NCI-H1105 (cell line): ENCODE data around the gene ZBTB4.
"Not testable (repeated sequence)": the region's sequence is repeated elsewhere in the genome, so short reads cannot be mapped to it uniquely, and the experiment has no call there.

Experiments
- DNase-seq: peaks from one replicate; lab custom pipeline; 2025; lab: John Stamatoyannopoulos, UW

ZBTB4 gene

DNA sequence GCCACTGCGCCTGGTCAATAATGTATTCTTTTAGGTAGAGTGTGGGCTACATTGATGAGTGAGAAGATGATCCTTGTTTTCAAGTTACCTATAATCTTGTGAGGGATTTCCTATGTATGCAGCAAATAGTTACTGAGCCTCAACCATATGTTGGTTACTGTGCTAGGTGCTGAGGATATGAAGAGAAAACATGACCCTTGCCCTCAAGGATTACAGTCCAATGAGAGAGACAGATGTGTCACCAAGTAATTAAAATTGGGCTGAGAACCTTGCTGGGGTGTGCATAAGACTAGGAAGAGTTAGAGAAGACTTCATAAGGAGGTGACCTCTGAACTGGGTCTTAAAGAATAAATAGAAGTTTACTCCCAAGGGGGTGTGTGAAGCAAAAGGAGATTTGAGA lies 12.2 kb upstream of the ZBTB4 start:
- DNase-seq: no peak

DNA sequence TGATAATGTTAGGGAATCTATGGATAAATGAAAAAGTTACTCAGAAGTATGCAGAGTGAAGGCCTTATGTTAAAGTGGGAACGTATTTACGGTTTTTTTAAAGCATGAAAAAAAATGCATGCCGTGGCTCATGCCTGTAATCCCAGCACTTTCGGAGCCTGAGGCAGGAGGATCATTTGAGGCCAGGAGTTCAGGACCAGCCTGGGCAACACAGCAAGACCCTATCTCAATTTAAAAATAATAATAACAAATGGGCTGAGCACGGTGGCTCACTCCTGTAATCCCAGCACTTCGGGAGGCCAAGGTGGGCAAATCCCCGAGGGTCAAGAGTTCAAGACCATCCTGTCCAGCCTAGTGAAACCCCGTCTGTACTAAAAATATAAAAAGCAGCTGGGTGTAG lies 10.7 kb upstream of the ZBTB4 start:
- DNase-seq: no peak

DNA sequence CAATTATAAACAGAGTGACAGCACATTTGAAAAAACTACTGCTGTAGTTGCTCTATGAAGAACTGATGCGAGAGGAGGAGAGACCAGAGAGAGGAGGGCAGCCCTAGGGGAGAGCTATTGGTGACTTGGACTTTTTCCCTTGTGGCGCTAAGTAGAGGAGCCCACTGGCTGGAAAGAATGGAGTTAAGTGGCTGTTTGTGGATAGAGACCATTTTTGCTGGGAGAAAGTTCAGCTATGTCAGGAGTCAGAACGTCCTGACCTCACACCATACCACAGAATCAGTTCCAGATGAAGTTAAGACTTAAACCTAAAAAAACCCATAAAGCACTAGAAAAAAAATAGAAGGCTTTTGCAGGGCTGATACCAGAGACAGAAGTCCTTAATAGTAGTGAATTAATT lies 6.8 kb upstream of the ZBTB4 start:
- DNase-seq: no peak

DNA sequence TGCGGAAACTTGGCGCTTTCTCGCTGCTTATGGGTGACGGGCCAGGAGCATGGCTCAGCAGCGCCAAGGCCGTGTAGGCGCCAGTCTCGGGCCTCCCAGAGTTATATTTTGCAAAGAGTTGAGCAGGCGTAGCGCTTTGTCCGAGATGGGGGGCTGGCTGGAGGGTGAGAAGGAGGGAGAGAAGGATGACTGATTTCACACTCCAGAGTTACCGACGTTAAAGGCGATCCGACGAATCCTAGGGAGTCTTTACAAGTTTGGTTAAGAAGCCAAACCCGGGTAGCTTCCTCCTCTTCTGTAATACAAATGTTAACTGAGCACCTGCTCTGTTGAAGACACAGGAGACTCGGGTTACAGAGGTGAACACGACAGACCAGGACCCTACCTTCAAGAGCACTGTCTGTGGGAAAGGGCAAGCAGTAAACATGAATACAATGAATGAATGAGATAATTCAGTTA lies 5.5 kb upstream of the ZBTB4 start:
- DNase-seq: no peak

DNA sequence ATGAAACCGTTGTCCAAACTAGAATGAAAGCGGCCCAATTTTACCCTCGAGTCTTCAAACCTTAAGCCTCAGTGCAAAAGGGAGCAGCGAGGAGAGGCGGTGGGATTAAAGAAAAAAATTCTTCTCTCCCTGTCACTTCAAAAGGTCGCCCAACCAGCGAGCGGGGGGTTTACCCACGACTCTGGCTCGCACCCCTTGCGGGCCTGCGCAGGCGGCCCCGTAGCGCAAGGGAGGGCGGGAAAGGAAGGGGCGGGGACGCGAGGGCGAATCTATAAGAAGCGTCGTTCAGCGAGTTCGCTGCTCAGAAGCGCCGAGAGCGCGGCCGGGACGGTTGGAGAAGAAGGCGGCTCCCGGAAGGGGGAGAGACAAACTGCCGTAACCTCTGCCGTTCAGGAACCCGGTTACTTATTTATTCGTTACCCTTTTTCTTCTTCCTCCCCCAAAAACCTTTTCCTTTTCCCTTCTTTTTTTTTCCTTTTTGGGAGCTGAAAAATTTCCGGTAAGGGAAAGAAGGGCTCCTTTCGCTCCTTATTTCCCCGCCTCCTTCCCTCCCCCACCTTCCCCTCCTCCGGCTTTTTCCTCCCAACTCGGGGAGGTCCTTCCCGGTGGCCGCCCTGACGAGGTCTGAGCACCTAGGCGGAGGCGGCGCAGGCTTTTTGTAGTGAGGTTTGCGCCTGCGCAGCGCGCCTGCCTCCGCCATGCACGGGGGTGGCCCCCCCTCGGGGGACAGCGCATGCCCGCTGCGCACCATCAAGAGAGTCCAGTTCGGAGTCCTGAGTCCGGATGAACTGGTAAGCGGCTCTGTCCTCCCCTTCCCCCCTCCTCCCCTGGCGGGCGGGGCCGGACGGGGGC lies 4.9 kb upstream of the ZBTB4 start, which contains the start of gene POLR2A:
TSS of gene POLR2A (plus strand) at position 300 of the 852 bp plus-strand sequence.
- peak; percentile 97 for DNase-seq

DNA sequence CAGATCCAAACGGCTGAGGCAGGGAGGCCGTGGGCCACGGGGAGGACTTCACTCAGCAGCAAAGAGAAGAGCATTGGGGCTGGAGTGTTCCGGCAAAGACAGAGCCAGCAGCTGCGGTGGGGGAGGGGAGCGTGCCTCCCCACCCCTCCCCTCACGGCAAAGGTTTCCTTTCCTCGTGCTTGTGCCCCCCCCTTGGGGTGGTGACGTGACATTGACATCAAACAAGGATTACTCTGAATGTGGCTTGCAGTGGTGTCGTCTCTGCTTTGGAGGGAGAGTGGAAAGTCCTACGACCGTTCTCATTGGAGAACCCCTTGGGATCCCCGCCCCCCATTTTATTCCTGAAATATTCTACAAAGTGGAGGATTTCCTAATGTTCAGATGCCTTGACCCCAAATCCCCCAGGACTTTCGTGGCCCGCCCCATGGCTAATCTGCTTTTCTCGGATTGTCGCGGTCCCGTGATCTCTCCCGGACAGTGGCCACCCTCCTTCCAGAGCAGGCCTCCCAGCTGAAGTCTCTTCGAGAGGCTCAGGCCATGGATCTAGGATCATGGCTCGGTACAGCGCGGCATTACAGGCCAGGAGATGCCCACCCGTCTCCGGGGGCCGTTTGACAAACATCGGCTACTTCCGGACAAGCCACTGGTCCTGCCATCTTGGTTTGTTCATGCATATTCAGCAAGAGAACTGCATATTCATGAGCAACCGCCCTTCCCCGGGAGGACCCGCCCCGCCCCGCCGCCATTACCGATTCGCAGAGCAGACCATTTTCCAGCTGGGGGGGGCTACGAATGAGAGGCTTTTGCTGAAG lies 4.0 kb upstream of the ZBTB4 start:
- DNase-seq: peak; percentile 92

DNA sequence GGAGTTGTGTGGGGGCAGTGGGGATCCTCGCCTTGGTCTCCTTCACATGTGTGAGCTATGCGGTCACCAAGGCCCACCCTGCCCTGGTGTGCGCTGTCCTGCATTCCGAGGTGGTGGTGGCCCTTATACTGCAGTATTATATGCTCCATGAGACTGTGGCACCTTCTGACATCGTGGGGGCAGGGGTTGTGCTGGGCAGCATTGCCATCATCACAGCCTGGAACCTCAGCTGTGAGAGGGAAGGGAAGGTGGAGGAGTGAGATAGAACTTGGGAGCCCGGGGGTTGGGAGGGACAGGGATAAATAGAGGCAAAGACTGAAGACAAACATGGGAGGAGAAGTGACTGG lies 3.3 kb upstream of the ZBTB4 start:
- not testable (repeated sequence) for DNase-seq

DNA sequence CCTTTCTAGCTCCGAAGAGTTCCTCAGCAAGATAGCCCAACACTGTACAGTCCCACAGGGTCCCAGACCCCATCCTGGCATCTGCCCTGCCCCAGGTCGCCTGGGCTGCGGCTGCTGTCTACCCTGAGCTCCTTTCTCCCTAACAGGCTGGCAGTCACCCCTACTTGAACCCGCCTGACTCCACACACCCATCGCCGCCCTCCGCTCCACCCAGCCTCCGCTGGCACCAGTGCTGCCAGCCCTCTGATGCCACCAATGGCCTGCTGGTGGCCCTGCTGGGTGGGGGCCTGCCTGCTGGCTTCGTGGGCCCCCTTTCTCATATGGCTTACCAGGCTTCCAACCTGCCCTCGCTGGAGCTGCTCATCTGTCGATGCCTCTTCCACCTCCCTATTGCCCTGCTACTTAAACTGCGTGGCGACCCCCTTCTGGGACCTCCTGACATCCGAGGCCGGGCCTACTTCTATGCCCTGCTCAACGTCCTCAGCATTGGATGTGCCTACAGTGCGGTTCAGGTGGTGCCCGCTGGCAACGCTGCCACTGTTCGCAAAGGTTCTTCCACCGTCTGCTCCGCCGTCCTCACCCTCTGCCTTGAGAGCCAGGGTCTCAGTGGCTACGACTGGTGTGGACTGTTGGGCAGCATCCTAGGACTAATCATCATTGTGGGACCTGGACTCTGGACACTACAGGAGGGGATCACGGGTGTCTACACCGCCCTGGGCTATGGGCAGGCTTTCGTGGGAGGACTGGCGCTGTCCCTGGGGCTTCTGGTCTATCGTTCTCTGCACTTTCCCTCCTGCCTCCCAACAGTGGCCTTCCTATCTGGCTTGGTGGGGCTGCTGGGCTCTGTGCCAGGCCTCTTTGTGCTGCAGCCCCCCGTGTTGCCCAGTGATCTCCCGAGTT lies 2.7 kb upstream of the ZBTB4 start:
- DNase-seq: not testable (repeated sequence)

DNA sequence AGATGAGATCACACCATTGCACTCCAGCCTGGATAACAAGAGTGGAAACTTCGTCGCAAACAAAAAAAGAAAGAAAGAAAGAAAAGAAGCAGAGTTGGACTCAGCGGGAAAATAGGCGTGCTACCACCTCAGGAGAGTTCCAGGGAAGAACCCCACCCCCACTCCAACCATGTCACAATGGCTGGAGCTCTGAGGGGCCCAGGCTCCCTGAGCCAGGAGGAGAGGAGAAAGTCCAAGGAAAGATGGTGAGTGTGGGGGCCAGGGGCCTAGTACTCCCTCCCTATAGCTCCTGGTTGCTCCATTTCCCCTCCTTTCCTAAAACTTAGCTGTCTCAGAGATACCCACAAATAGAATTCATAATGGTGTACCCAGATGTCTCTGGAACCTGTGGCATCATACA lies 1.8 kb upstream of the ZBTB4 start, which contains the start of gene SLC35G6:
TSS of gene SLC35G6 (plus strand) at position 172 of the 400 bp plus-strand sequence. CDS start at position 243, 71 bp downstream.
- not testable (repeated sequence) for DNase-seq

DNA sequence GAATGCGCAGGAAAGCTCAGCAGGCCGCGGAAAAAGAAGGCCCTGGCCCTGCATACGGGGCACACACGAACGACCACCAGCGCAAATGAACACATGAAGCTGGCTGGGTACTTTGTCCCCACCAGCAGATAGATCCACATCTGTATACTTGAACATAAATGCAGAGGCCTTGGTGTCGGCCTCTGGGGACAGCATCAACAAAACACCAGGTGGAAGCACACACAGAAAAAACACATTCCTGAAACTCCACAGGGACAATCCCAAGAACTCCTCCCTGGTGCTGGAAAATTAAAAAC lies 606 bp upstream of the ZBTB4 start:
- DNase-seq: no peak

DNA sequence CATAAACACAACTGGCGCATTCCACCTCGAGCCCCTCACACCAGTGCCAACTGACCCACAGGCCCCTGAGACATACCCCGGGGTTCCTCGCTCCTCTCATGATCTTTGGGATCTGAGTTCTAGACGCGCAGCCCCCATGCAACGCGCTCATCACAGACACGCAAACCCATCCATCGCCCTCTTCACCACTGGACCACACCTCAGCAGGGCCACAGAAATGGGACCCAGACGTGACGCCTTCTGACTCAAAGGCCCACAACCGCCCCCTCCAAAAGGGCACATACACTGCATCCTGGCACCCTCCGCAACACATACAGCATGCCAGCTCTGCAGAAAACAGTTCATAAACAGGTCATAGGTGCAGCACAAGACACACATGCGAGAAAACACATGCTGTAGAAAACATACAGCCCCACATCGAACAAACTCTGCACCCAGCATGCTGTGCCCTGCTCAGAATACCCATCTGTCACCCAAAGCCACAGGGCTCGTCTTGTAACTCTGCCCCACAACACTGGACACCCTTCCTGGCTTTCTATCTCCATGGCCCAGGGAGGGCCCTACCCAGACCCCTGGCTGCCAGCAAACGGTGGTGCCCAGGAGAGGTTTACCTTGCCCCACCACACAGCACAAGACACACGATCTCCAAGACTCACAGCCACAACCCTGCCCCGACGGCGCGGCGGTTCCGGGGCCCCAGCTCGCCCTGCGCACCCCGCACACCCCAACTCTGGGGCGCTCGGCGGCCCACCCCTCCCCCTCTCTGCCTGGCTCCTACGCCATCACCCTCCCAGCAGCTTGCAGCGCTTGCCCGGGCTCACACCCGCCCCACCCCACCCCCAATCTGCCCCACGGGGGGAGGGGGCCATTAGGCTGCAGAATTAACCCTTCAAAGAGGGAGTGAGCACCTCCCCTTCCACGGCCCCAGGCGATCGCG lies 887 bp downstream of the ZBTB4 start:
- peak; percentile 8 for DNase-seq

DNA sequence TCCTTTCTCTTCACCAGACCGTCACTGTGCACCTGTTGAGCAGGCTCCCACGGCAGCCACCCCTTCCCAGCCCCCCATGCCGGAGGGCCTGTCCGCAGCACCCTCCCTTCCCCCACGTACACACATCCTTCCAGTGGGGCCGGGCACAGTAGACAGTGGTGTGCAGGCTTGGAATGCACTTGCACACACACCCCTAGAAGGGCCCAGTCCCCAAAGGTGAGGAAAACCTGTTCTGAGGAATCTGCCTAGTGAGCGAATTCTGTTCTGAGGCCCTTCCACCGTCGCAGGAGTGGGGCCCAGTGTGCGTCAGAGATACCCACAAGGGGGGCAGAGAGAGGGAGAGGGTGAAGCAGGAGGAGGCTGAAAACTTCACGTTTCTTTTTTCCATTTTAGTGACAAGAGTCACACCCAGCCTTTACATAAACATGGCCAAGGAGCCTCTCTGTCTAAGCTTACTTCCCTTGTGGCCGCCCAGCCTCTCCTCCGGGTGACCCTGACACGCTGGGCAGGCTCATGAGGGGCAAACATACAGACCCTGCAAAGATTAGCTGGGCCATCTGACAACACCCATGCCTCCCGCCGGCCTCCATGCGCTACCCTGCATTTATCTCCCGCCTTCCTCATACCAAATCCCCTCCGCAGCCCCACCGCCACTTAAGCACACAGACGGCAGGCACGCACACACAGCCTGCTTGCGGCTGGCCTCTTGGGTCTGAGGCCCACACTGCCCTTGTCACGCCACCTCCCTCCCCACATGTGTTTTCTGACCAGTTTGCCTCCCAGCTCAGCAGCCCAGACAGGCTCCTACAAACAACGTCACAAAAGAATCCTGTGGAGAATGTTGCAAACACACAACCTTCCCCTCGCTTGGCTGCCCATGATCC lies 1.8 kb downstream of the ZBTB4 start:
- no peak for DNase-seq

DNA sequence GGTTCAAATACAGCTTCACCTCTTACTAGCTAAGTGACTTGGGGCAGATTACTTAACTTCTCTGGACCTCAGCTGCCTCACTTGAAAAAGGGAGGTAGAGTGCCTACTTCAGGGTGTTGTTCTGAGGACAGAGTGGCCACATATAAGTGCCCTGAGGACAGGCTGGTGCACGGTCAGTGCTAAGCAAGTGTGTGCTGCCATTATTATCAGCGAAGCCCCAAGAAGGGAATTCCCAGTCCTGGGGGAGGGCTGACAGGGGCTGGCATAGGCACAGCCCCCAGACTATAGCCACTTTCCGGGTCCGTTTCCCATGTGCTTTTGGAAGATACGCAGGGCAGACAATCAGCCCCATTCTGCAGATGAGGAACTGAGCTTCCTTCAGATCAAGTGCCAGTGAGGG lies 2.5 kb downstream of the ZBTB4 start:
- DNase-seq: no peak

DNA sequence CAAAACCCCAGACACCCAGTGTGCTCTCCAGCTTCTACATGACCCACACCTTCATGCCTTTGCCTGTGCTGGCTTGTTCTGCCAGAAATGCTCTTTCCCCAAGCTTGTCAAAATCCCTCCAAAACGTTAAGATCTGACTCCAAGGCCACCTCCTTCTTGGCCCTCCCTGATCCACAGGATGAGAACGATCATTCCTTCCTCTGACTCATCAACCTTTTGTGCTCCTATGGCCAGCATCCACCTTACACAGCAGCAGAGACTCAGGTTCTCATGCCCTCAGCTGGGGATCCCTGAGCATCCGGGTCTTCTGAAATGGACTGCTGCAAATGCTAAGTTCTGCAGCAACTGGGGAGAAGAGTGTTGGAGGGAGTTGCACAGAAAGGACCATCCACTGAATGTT lies 2.9 kb downstream of the ZBTB4 start:
- DNase-seq: no peak

DNA sequence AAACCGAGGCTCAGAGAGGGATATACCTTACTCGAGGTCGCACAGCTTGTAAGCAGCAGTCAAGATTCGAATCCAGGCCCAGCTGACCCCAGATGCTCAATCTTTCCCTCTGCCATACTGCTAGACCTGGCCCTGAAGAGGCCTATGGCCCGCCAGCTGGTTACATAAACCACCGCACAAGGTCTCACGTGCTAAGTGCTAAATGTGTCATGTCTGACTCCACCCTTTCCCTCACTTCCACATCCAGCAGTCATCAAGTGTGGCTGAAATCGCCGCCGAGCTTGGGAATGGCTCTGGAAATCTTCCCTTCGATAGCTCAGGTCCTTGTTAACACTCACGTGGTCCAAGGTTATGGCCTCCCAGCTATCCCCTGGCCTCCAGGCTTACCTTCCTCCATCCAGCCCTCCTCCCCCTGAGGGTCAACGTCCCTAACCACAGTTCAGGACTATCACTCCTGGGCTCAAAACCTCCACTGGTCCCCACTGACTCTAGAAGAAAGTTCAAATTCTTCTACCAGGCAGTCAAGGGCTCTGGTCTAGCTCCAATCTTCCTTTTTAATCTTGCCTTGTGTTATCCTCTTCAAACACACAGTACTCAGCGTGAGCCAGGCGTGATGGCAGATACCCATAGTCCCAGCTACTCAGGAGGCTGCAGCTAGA lies 3.5 kb downstream of the ZBTB4 start:
- no peak for DNase-seq

DNA sequence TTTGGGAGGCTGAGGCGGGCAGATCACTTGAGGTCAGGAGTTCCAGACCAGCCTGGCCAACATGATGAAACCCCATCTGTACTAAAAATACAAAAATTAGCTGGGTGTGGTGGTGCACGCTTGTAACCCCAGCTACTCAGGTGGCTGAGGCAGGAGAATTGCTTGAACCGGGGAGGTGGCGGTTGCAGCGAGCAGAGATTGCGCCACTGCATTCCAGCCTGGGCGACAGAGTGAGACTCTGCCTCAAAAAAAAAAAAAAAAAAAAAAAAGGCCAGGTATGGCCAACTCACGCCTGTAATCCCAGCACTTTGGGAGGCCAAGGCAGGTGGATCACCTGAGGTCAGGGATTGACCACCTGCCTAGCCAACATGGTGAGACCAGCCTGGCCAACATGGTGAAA lies 4.7 kb downstream of the ZBTB4 start:
- not testable (repeated sequence) for DNase-seq

DNA sequence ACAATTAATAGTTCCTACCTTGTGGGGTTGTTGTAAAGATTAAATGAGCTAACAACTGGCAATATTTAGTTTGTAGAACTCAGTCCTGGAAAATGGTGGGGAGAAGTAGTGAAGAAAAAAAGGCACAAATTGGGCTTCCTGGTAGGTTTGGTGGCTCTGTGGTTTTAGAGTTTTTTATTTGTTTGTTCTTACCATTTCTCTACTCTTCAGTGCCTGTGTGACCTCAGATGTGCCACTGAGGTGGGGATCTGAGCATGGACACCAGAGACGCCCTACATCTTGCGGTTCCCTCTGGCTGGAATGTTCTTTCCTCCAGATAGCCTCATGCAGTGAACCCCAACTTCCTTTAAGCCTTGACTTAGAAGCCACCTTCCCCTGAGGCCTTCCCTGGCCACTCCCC lies 7.7 kb downstream of the ZBTB4 start:
- DNase-seq: no peak

DNA sequence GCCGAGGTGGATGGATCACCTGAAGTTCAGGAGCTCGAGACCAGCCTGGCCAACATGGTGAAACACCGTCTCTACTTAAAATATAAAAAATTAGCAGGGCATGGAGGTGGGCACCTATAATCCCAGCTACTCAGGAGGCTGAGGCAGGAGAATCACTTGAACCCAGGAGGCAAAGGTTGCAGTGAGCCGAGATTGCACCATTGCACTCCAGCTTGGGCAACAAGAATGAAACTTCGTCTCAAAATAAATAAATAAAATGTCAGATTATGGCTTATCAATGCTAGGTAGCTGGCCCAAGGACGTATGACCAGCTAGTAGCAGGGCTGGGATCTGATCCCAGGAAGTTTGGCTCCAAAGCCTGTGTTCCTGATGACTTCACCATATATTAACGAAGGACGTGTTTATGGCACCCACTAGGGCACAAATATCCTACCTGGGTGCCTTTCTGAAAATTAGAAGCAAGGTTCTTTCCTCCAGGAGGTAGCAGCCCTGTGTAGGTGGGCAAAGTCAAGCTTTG lies 8.9 kb downstream of the ZBTB4 start:
- not testable (repeated sequence) for DNase-seq

DNA sequence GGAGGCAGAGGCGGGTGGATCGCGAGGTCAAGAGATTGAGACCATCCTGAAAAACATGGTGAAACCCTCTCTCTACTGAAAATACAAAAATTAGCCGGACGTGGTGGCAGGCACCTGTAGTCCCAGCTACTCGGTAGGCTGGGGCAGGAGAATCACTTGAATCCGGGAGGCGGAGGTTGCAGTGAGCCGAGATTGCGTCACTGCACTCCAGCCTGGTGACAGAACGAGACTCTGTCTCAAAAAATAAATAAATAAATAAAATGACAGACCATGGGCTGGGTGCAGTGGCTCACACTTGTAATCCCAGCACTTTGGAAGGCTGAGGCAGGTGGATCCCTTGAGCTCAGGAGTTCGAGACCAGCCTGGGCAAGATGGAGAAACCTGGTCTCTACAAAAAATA lies 9.6 kb downstream of the ZBTB4 start:
- not testable (repeated sequence) for DNase-seq
